ENCODE measurements around the gene RHEBL1. TPM values are rescaled to one million over a fixed set of nuclear protein-coding genes. Genes with fewer than 3 reads are reported as not detected.

RHEBL1 gene
- total and polyA plus RNA-seq, 2 of the 8 experiments (the other 6 are each of a cell fraction or from before 2014, with no cell fraction given): 7.5 to 9.4 TPM

DNA sequence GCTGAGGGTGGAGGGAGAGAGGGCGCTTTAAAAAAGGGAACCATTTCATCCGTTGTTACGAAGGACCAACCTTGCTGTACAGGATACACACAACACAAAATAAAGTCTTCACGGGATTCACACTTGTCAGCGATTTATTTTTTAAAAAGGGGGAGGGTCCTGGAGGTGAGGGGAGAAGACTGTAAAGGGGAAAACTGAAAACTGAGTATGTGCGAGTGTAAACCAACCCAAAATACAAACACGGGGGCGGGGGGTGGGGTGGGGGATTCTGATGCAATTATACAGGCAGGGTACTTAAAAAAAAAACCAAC lies 50.7 kb downstream of the RHEBL1 start:
- Histone ChIP-seq H3K9ac (replicated peaks in 1 of 4; ENCODE audit: extremely low read depth in 1 of 4, low read depth in 3 of 4, low read length in 3 of 4) (peak overlapping the region; percentile 79 to 95 (median 88)), H2AFZ (ENCODE audit: low read length) (no peak overlapping the region), H2BK20ac (ENCODE audit: low read length) (no peak overlapping the region), H3K4me3 (ENCODE audit: extremely low read depth in 1 of 4, insufficient read depth in 2 of 4, low read depth in 3 of 4, low read length in 4 of 4) (peak overlapping the region; percentile 60 to 92 (median 71)), H2AK5ac (ENCODE audit: low read depth, low read length) (peak overlapping the region; percentile 98; the same call in 1 of the 2 replicates), H4K8ac (ENCODE audit: extremely low read depth, insufficient read depth, low read length) (no peak overlapping the region), H3K36me3 (ENCODE audit: control insufficient read depth in 2 of 4, insufficient read depth in 4 of 4, low read length in 3 of 4) (peaks cover under 1 to 26% (median 16%) of the 10 kb centered on the region in 4 experiments; a peak in 5 of 8 replicates), H3K4me2 (ENCODE audit: insufficient read depth in 1 of 2, low read depth in 2 of 2, low read length in 2 of 2) (peak overlapping the region; percentile 87 to 92), H3K4ac (replicated peaks; ENCODE audit: insufficient read length, low read depth, low read length) (peak overlapping the region; percentile 40), H3K56ac (replicated peaks; ENCODE audit: insufficient read length, low read depth, low read length) (peak overlapping the region; percentile 20), H4K91ac (replicated peaks; ENCODE audit: insufficient read length, low read length) (no peak overlapping the region), H3K23me2 (ENCODE audit: low read depth, low read length) (peaks cover 8% of the 10 kb centered on the region), H2BK5ac (ENCODE audit: low read depth, low read length) (peak overlapping the region; percentile 79), H3K27ac (ENCODE audit: low read depth, low read length) (peak overlapping the region; percentile 85), H4K5ac (ENCODE audit: insufficient read length, low read depth, low read length) (peak overlapping the region; percentile 87), H3K23ac (ENCODE audit: insufficient read length) (no peak overlapping the region), H2BK15ac (ENCODE audit: low read length) (no peak overlapping the region), H3K9me3 (ENCODE audit: insufficient read depth in 2 of 2, low read depth in 1 of 2, low read length in 1 of 2) (no peaks in the 10 kb centered on the region), H4K20me1 (replicated peaks in 1 of 2; ENCODE audit: control insufficient read depth in 1 of 2, insufficient read depth in 2 of 2, low read length in 2 of 2) (peaks cover 2 to 3% of the 10 kb centered on the region in 2 experiments), H3K14ac (ENCODE audit: insufficient read length) (no peak overlapping the region), H3K18ac (ENCODE audit: extremely low read depth, low read length) (0 out of 2 replicates have a peak overlapping the region, but pooled peaks have one; percentile 68), H2BK12ac (ENCODE audit: low read depth, low read length) (peak overlapping the region; percentile 84; the same call in 1 of the 2 replicates), H3K4me1 (replicated peaks in 1 of 4; ENCODE audit: control insufficient read depth in 3 of 4, insufficient read depth in 4 of 4, low read length in 3 of 4) (peaks cover 0 to 6% (median 1%) of the 10 kb centered on the region in 4 experiments; a peak in 4 of 7 replicates), H2BK120ac (replicated peaks; ENCODE audit: low read depth, low read length) (no peak overlapping the region), H3K79me2 (ENCODE audit: control insufficient read depth in 1 of 2, insufficient read depth in 2 of 2, low read length in 2 of 2) (no peaks in the 10 kb centered on the region), H3K27me3 (replicated peaks in 1 of 4; ENCODE audit: control insufficient read depth in 3 of 4, extremely low read depth in 1 of 4, insufficient read depth in 3 of 4, low read length in 3 of 4) (no peaks in the 10 kb centered on the region), H3K79me1 (ENCODE audit: low read depth, low read length) (no peaks in the 10 kb centered on the region; the same call in 1 of the 2 replicates)
- FAIRE-seq (no peak), DNase-seq (ENCODE audit: low read depth in 1 of 2, low spot score in 2 of 2) (no peak)
- CTCF ChIA-PET (ENCODE audit: partially characterized antibody): interaction anchor here (0.7 to 4.9 kb wide), 10 partner anchors 13 to 45 kb away, joined by 3 to 34 read pairs (median 10); partner anchors contain the start of genes DDN and WNT1
- WGBS, 2 experiments (ENCODE audit: extremely low coverage in 1 of 2, insufficient coverage in 1 of 2, insufficient read length in 1 of 2, insufficient replicate concordance in 2 of 2, low coverage in 1 of 2, low lambda C conversion rate in 2 of 2, missing lambda C conversion rate in 1 of 2): 20% methylated on average over 8 of the region's 8 CpGs; no CpG with 5 or more reads in 1 of the 2 experiments
- POLR2A ChIA-PET (ENCODE audit: partially characterized antibody): interaction anchor here (1.6 to 22.2 kb wide), 5 partner anchors 10 to 108 kb away, joined by 3 to 339 read pairs (median 9); partner anchors contain the start of gene DDN
- TF ChIP-seq CHD1 (IDR thresholded peaks at IDR 0.05; ENCODE audit: low read depth, low read length): 0 out of 2 replicates have a peak, but pooled peaks have one; percentile 10
- TF ChIP-seq BRCA1 (IDR thresholded peaks at IDR 0.05; ENCODE audit: low read depth, low read length): no peak
- no peak for TF ChIP-seq JUN (IDR thresholded peaks at IDR 0.05; ENCODE audit: low read depth, low read length)

Data from H1 (cell line).